HUES64 (cell line): ENCODE measurements around the gene PRKAA1.
"Not testable (repeated sequence)": the region's sequence is repeated elsewhere in the genome, so short reads cannot be mapped to it uniquely, and the experiment has no call there.

ENCODE experiments used
- H3K27ac ChIP-seq: 2 replicates; pipeline ENCODE4 v1.7.0; 2013; ENCODE audit warnings: low read depth, low read length, inconsistent platforms
- H3K27me3 ChIP-seq: 2 replicates; pipeline ENCODE4 v1.6.1; 2013; ENCODE audit warnings: mild to moderate bottlenecking, low read length; ENCODE audit not compliant: insufficient read depth
- H3K36me3 ChIP-seq: 2 replicates; pipeline ENCODE4 v1.6.1; 2013; ENCODE audit warnings: mild to moderate bottlenecking, low read length; ENCODE audit not compliant: insufficient read depth
- H3K4me1 ChIP-seq: 2 replicates; pipeline ENCODE4 v1.6.1; 2013; ENCODE audit warnings: mild to moderate bottlenecking, low read length, moderate library complexity; ENCODE audit not compliant: insufficient read depth
- H3K4me3 ChIP-seq: 2 replicates; pipeline ENCODE4 v1.5.1; 2013; ENCODE audit warnings: mild to moderate bottlenecking, low read length, moderate library complexity
- H3K9ac ChIP-seq: 2 replicates; pipeline ENCODE4 v1.6.1; 2013; ENCODE audit warnings: mild to moderate bottlenecking, low read depth, low read length
- H3K9me3 ChIP-seq: 2 replicates; pipeline ENCODE4 v1.6.1; 2013; ENCODE audit warnings: low read depth, low read length; ENCODE audit not compliant: insufficient read depth
- WGBS: fragments of 150-250, 120-280 bp; methylation state at CpG from one replicate; pipeline ENCODE4 v1.1.7; 2013; ENCODE audit warnings: missing lambda C conversion rate; 5-methylcytosine and 5-hydroxymethylcytosine counted together

PRKAA1 gene

GRCh38 chr5:40813698-40814281, 15.6 kb upstream of the PRKAA1 start:
- 90% methylated on average over 2 of the region's 2 CpGs for WGBS
- no peaks in the 10 kb centered on the region for H3K9me3 ChIP-seq
- H3K27ac ChIP-seq: no peak overlapping the region
- H3K9ac ChIP-seq: no peak overlapping the region
- H3K27me3 ChIP-seq: no peaks in the 10 kb centered on the region
- H3K4me3 ChIP-seq: no peak overlapping the region
- H3K4me1 ChIP-seq: no peaks in the 10 kb centered on the region
- H3K36me3 ChIP-seq: no peaks in the 10 kb centered on the region

GRCh38 chr5:40812125-40812524, 14.0 kb upstream of the PRKAA1 start:
- 57% methylated on average over 1 of the region's 1 CpG for WGBS
- no peaks in the 10 kb centered on the region for H3K27me3 ChIP-seq
- H3K27ac ChIP-seq: no peak overlapping the region
- no peaks in the 10 kb centered on the region for H3K36me3 ChIP-seq
- no peaks in the 10 kb centered on the region for H3K9me3 ChIP-seq
- no peak overlapping the region for H3K9ac ChIP-seq
- H3K4me3 ChIP-seq: no peak overlapping the region
- H3K4me1 ChIP-seq: no peaks in the 10 kb centered on the region; the same call in 1 of the 2 replicates

- Histone ChIP-seq H3K9me3 (no peaks in the 10 kb centered on the region), H3K27ac (no peak overlapping the region), H3K36me3 (no peaks in the 10 kb centered on the region), H3K4me1 (peaks cover 18% of the 10 kb centered on the region), H3K4me3 (no peak overlapping the region), H3K9ac (no peak overlapping the region), H3K27me3 (no peaks in the 10 kb centered on the region)
- WGBS: 87% methylated on average over 6 of the region's 8 CpGs
These were observed 3.8 kb upstream of the PRKAA1 start for GRCh38 chr5:40801771-40802562.

GRCh38 chr5:40799258-40799657, 1.1 kb upstream of the PRKAA1 start:
- H3K4me1 ChIP-seq: peaks cover 23% of the 10 kb centered on the region
- H3K36me3 ChIP-seq: peaks cover 4% of the 10 kb centered on the region; the same call in 1 of the 2 replicates
- peak overlapping the region; percentile 96; the same call in 1 of the 2 replicates for H3K9ac ChIP-seq
- 0% methylated on average over 1 of the region's 1 CpG for WGBS
- H3K4me3 ChIP-seq: peak overlapping the region; percentile 99
- no peaks in the 10 kb centered on the region for H3K9me3 ChIP-seq
- H3K27me3 ChIP-seq: no peaks in the 10 kb centered on the region
- no peak overlapping the region for H3K27ac ChIP-seq

GRCh38 chr5:40798801-40799210, 632 bp upstream of the PRKAA1 start:
- H3K27ac ChIP-seq: peak overlapping the region; percentile 94
- H3K9me3 ChIP-seq: no peaks in the 10 kb centered on the region
- H3K27me3 ChIP-seq: no peaks in the 10 kb centered on the region
- H3K36me3 ChIP-seq: peaks cover 4% of the 10 kb centered on the region; the same call in 1 of the 2 replicates
- under 1% methylated on average over 5 of the region's 7 CpGs for WGBS
- peak overlapping the region; percentile 96 for H3K9ac ChIP-seq
- peak overlapping the region; percentile 99 for H3K4me3 ChIP-seq
- peaks cover 23% of the 10 kb centered on the region for H3K4me1 ChIP-seq

GRCh38 chr5:40797273-40798011, 732 bp downstream of the PRKAA1 start:
- no peaks in the 10 kb centered on the region for H3K27me3 ChIP-seq
- H3K9ac ChIP-seq: peak overlapping the region; percentile 97
- WGBS: under 1% methylated on average over 56 of the region's 56 CpGs
- peak overlapping the region; percentile 99 for H3K4me3 ChIP-seq
- H3K36me3 ChIP-seq: peaks cover 4% of the 10 kb centered on the region; the same call in 1 of the 2 replicates
- peak overlapping the region; percentile 99 for H3K27ac ChIP-seq
- peaks cover 23% of the 10 kb centered on the region for H3K4me1 ChIP-seq
- H3K9me3 ChIP-seq: no peaks in the 10 kb centered on the region

- WGBS: 85% methylated on average over 3 of the region's 3 CpGs
- H3K9me3 ChIP-seq: no peaks in the 10 kb centered on the region
- H3K4me3 ChIP-seq: peak overlapping the region; percentile 99
- H3K9ac ChIP-seq: peak overlapping the region; percentile 97; the same call in 1 of the 2 replicates
- H3K27me3 ChIP-seq: no peaks in the 10 kb centered on the region
- peaks cover 17% of the 10 kb centered on the region; the same call in 1 of the 2 replicates for H3K4me1 ChIP-seq
- no peak overlapping the region for H3K27ac ChIP-seq
- H3K36me3 ChIP-seq: peaks cover 4% of the 10 kb centered on the region; the same call in 1 of the 2 replicates
These were observed 1.7 kb downstream of the PRKAA1 start for GRCh38 chr5:40796487-40796889.

GRCh38 chr5:40794877-40795276, 3.3 kb downstream of the PRKAA1 start:
- not testable (repeated sequence) for H3K36me3 ChIP-seq, H3K9ac ChIP-seq, H3K27ac ChIP-seq, H3K27me3 ChIP-seq, H3K4me3 ChIP-seq, H3K9me3 ChIP-seq
- 86% methylated on average over 1 of the region's 3 CpGs for WGBS
- H3K4me1 ChIP-seq: peaks cover 17% of the 10 kb centered on the region; the same call in 1 of the 2 replicates

- not testable (repeated sequence) for H3K9me3 ChIP-seq, H3K27me3 ChIP-seq, H3K9ac ChIP-seq, H3K4me3 ChIP-seq, H3K27ac ChIP-seq, H3K36me3 ChIP-seq
- peaks cover 13% of the 10 kb centered on the region; the same call in 1 of the 2 replicates for H3K4me1 ChIP-seq
These were observed 3.8 kb downstream of the PRKAA1 start for GRCh38 chr5:40794340-40794739.

GRCh38 chr5:40792691-40793090, 5.5 kb downstream of the PRKAA1 start:
- H3K4me1 ChIP-seq, H3K36me3 ChIP-seq, H3K4me3 ChIP-seq, H3K27ac ChIP-seq, H3K27me3 ChIP-seq, H3K9me3 ChIP-seq, H3K9ac ChIP-seq: not testable (repeated sequence)
- 97% methylated on average over 8 of the region's 10 CpGs for WGBS

GRCh38 chr5:40791715-40792139, 6.4 kb downstream of the PRKAA1 start:
- H3K4me3 ChIP-seq: no peak overlapping the region
- H3K27me3 ChIP-seq: no peaks in the 10 kb centered on the region
- H3K4me1 ChIP-seq: peaks cover 3% of the 10 kb centered on the region; the same call in 1 of the 2 replicates
- H3K9me3 ChIP-seq: peaks cover 2% of the 10 kb centered on the region; the same call in 1 of the 2 replicates
- H3K9ac ChIP-seq: no peak overlapping the region
- peaks cover 4% of the 10 kb centered on the region; the same call in 1 of the 2 replicates for H3K36me3 ChIP-seq
- WGBS: 100% methylated on average over 1 of the region's 3 CpGs
- H3K27ac ChIP-seq: no peak overlapping the region
